SK-N-SH treated with all-trans-retinoic acid at 6 μM for 48 hours (cell line): ENCODE data around the gene FGF4.

Source experiments
- ATAC-seq: fragments of 200-7000 bp; cut with Tn5 transposase; 3 replicates; pipeline ENCODE4 v1.9.1; 2020; ENCODE audit warnings: mild to moderate bottlenecking, moderate library complexity
- ARNTL ChIP-seq: fragments of 450-650 bp; formaldehyde crosslinking; IDR thresholded peaks from 2 replicates; pipeline ENCODE4 v1.5.0; 2020; ENCODE audit warnings: low read depth, mild to moderate bottlenecking, moderate library complexity, borderline replicate concordance
- BACH2 ChIP-seq: fragments of 250-450 bp; sonication (Bioruptor Pico); IDR thresholded peaks from 2 replicates; pipeline ENCODE4 v1.9.0; 2021; ENCODE audit warnings: mild to moderate bottlenecking, borderline replicate concordance
- CREB5 ChIP-seq: fragments of 250-450 bp; sonication (Bioruptor Pico); IDR thresholded peaks from 2 replicates; pipeline ENCODE4 v1.5.1; 2020; ENCODE audit warnings: low read depth, mild to moderate bottlenecking, moderate library complexity
- CSDC2 ChIP-seq: fragments of 250-450 bp; sonication (Bioruptor Pico); IDR thresholded peaks from 2 replicates; pipeline ENCODE4 v1.5.0; 2020; ENCODE audit warnings: mild to moderate bottlenecking, moderate library complexity
- ESRRG ChIP-seq: fragments of 250-450 bp; sonication (Bioruptor Pico); IDR thresholded peaks from 2 replicates; pipeline ENCODE4 v1.6.1; 2021; ENCODE audit warnings: mild to moderate bottlenecking
- GLIS3 ChIP-seq: fragments of 250-450 bp; sonication (Bioruptor Pico); IDR thresholded peaks from 2 replicates; pipeline ENCODE4 v1.5.0; 2020; ENCODE audit warnings: mild to moderate bottlenecking, moderate library complexity
- ISL1 ChIP-seq: fragments of 250-450 bp; sonication (Bioruptor Pico); IDR thresholded peaks from 2 replicates; pipeline ENCODE4 v2.1.2; 2022; ENCODE audit warnings: mild to moderate bottlenecking, moderate library complexity
- OSR1 ChIP-seq: fragments of 250-450 bp; sonication (Bioruptor Pico); IDR thresholded peaks from 2 replicates; pipeline ENCODE4 v1.8.0; 2022; ENCODE audit warnings: moderate library complexity, mild to moderate bottlenecking, inconsistent platforms
- POU6F1 ChIP-seq: fragments of 250-450 bp; sonication (Bioruptor Pico); IDR thresholded peaks from 2 replicates; pipeline ENCODE4 v1.8.0; 2021; ENCODE audit warnings: low read depth, mild to moderate bottlenecking, moderate library complexity, borderline replicate concordance
- PPARA ChIP-seq: fragments of 250-450 bp; sonication (Bioruptor Pico); IDR thresholded peaks from 2 replicates; pipeline ENCODE4 v1.5.0; 2020; ENCODE audit warnings: mild to moderate bottlenecking, borderline replicate concordance
- RARB ChIP-seq: fragments of 250-450 bp; sonication (Bioruptor Pico); IDR thresholded peaks from 2 replicates; pipeline ENCODE4 v1.8.0; 2021; ENCODE audit warnings: mild to moderate bottlenecking, moderate library complexity
- SNAI2 ChIP-seq: fragments of 250-450 bp; sonication (Bioruptor Pico); IDR thresholded peaks from 2 replicates; pipeline ENCODE4 v1.5.0; 2020; ENCODE audit warnings: mild to moderate bottlenecking, moderate library complexity
- TCF4 ChIP-seq: fragments of 250-450 bp; sonication (Bioruptor Pico); IDR thresholded peaks from 2 replicates; pipeline ENCODE4 v1.8.0; 2021; ENCODE audit warnings: mild to moderate bottlenecking, moderate library complexity, borderline replicate concordance
- TOX ChIP-seq: fragments of 250-450 bp; sonication (Bioruptor Pico); IDR thresholded peaks from 2 replicates; pipeline ENCODE4 v1.8.0; 2021; ENCODE audit warnings: mild to moderate bottlenecking, moderate library complexity, borderline replicate concordance
- TSHZ2 ChIP-seq: fragments of 250-450 bp; sonication (Bioruptor Pico); IDR thresholded peaks from 2 replicates; pipeline ENCODE4 v1.5.0; 2020; ENCODE audit warnings: mild to moderate bottlenecking, moderate library complexity
- ZC3H10 ChIP-seq: fragments of 250-450 bp; sonication (Bioruptor Pico); IDR thresholded peaks from 2 replicates; pipeline ENCODE4 v1.5.1; 2021; ENCODE audit warnings: mild to moderate bottlenecking, moderate library complexity
- ZFP3 ChIP-seq: fragments of 250-450 bp; sonication (Bioruptor Pico); IDR thresholded peaks from 2 replicates; pipeline ENCODE4 v1.5.0; 2020; ENCODE audit warnings: mild to moderate bottlenecking, moderate library complexity
- ZFP30 ChIP-seq: fragments of 450-650 bp; formaldehyde crosslinking; IDR thresholded peaks from 2 replicates; pipeline ENCODE4 v1.5.0; 2022; ENCODE audit warnings: mild to moderate bottlenecking, moderate library complexity
- ZNF70 ChIP-seq: fragments of 450-650 bp; formaldehyde crosslinking; IDR thresholded peaks from 2 replicates; pipeline ENCODE4 v1.5.0; 2020; ENCODE audit warnings: mild to moderate bottlenecking, moderate library complexity
- ZNF8 ChIP-seq: fragments of 450-650 bp; formaldehyde crosslinking; IDR thresholded peaks from 2 replicates; pipeline ENCODE4 v1.5.0; 2020; ENCODE audit warnings: mild to moderate bottlenecking, moderate library complexity
- TF ChIP-seq, protein P1 (sequence below): fragments of 250-450 bp; sonication (Bioruptor Pico); IDR thresholded peaks from 2 replicates; pipeline ENCODE4 v1.5.1; 2021; ENCODE audit warnings: mild to moderate bottlenecking, moderate library complexity
- TF ChIP-seq, protein P2 (sequence below): fragments of 250-450 bp; sonication (Bioruptor Pico); IDR thresholded peaks from 2 replicates; pipeline ENCODE4 v1.8.0; 2020; ENCODE audit warnings: mild to moderate bottlenecking, moderate library complexity, borderline replicate concordance

FGF4 gene

DNA sequence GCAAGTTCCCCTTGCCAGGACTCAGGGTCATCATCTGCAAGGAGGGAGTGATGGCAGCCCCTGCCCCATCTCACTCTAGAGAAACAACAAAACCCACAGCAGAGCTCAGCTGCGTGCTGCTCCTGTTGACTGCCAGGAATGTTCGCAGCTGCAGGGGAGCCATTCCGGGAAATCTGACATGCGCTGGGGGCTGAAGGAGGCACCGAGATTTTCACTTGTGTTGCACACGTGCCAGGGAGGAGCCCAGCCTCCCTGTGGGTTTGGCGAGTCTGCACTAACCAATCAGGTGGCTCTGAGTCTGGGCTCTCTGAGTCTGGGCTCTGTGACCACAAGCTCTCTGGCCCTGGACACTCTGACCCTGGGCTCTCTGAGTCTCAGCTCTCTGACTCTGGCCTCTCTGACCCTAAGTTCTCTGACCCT, 33.5 kb upstream of the FGF4 start:
- no peak for TF ChIP-seq ZC3H10
- TF ChIP-seq ZFP3 (CRISPR knock-in tag) = no peak
- TF ChIP-seq CSDC2 = no peak
- no peak for TF ChIP-seq ZFP30
- TF ChIP-seq PPARA = no peak
- TF ChIP-seq ARNTL (CRISPR knock-in tag) = no peak
- TF ChIP-seq ZNF8 = no peak
- no peak for TF ChIP-seq ESRRG (CRISPR knock-in tag)
- TF ChIP-seq TCF4 = no peak
- TF ChIP-seq SNAI2 = no peak
- TF ChIP-seq TSHZ2 = no peak
- TF ChIP-seq, protein P1, sequence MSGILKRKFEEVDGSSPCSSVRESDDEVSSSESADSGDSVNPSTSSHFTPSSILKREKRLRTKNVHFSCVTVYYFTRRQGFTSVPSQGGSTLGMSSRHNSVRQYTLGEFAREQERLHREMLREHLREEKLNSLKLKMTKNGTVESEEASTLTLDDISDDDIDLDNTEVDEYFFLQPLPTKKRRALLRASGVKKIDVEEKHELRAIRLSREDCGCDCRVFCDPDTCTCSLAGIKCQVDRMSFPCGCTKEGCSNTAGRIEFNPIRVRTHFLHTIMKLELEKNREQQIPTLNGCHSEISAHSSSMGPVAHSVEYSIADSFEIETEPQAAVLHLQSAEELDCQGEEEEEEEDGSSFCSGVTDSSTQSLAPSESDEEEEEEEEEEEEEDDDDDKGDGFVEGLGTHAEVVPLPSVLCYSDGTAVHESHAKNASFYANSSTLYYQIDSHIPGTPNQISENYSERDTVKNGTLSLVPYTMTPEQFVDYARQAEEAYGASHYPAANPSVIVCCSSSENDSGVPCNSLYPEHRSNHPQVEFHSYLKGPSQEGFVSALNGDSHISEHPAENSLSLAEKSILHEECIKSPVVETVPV (CRISPR knock-in tag) = no peak
- TF ChIP-seq RARB = no peak
- no peak for TF ChIP-seq ZNF70 (CRISPR knock-in tag)
- ATAC-seq = peak; percentile 40; the same call in 1 of the 3 replicates

DNA sequence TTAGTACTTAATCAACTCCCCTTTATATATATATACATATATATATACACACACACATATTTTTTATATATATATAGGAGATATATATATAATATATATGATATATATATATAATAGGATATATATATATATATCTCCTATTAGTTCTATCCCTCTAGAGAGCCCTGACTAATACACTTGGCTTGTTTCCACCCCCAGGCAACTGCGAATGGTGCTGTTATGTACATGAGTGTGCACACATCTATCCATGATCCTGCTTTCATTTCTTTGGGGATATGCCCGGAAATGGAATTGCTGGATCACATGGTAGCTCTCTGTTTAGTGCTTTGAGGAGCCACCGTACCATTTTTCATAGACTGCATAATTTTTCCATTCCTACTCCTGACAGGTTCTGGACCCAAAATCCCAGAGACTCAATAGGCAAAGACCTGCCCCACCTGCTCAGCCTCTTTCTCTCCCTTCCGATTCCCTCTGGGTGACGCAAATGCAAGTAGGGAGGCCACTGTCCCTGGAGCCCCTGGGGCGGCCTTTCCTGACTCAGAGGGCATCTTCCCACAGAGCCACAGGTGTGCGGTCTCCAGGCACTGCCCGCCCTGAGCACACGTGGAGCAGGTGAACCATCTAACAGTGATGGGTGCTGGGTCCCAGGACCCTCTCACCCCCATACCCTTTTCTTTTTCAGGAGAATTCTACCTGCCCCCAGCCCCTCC, 32.1 kb upstream of the FGF4 start:
- TF ChIP-seq PPARA = no peak
- no peak for TF ChIP-seq RARB
- no peak for TF ChIP-seq CSDC2
- no peak for TF ChIP-seq OSR1 (CRISPR knock-in tag)
- TF ChIP-seq ZNF70 (CRISPR knock-in tag) = no peak
- no peak for TF ChIP-seq ESRRG (CRISPR knock-in tag)
- no peak for TF ChIP-seq SNAI2
- TF ChIP-seq, protein P2, sequence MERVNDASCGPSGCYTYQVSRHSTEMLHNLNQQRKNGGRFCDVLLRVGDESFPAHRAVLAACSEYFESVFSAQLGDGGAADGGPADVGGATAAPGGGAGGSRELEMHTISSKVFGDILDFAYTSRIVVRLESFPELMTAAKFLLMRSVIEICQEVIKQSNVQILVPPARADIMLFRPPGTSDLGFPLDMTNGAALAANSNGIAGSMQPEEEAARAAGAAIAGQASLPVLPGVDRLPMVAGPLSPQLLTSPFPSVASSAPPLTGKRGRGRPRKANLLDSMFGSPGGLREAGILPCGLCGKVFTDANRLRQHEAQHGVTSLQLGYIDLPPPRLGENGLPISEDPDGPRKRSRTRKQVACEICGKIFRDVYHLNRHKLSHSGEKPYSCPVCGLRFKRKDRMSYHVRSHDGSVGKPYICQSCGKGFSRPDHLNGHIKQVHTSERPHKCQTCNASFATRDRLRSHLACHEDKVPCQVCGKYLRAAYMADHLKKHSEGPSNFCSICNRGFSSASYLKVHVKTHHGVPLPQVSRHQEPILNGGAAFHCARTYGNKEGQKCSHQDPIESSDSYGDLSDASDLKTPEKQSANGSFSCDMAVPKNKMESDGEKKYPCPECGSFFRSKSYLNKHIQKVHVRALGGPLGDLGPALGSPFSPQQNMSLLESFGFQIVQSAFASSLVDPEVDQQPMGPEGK (CRISPR knock-in tag) = no peak
- no peak for TF ChIP-seq BACH2 (CRISPR knock-in tag)
- no peak for TF ChIP-seq TSHZ2
- no peak for TF ChIP-seq TOX (CRISPR knock-in tag)
- no peak for TF ChIP-seq ZFP3 (CRISPR knock-in tag)
- no peak for TF ChIP-seq GLIS3 (CRISPR knock-in tag)
- no peak for TF ChIP-seq CREB5 (CRISPR knock-in tag)
- TF ChIP-seq POU6F1 (CRISPR knock-in tag) = no peak
- no peak for TF ChIP-seq ISL1 (CRISPR knock-in tag)
- ATAC-seq = no peak
